Measurements from ENCODE around the gene RPL37A.
"Not testable (repeated sequence)": the region's sequence is repeated elsewhere in the genome, so short reads cannot be mapped to it uniquely, and the experiment has no call there.

RPL37A gene

GRCh38 chr2:216518566-216519119, 20.0 kb downstream of the RPL37A start:
- H3K27ac ChIP-seq (ENCODE audit: low read depth, low read length); H3K27me3 ChIP-seq (ENCODE audit: control insufficient read depth, insufficient read depth, low read length); H3K4me3 ChIP-seq (ENCODE audit: low read depth, low read length); H3K9me3 ChIP-seq (ENCODE audit: control insufficient read depth, insufficient read depth, low read depth, low read length); H3K4me1 ChIP-seq (ENCODE audit: control insufficient read depth, insufficient read depth, low read length); H3K9ac ChIP-seq (ENCODE audit: low read length): not testable (repeated sequence)
- peaks cover 16% of the 10 kb centered on the region; the same call in 1 of the 2 replicates for H3K36me3 ChIP-seq (ENCODE audit: control insufficient read depth, insufficient read depth, low read length)

GRCh38 chr2:216519154-216519762, 20.6 kb downstream of the RPL37A start:
- Histone ChIP-seq H3K4me1 (ENCODE audit: control insufficient read depth, insufficient read depth, low read length) (no peaks in the 10 kb centered on the region), H3K9ac (ENCODE audit: low read length) (no peak overlapping the region), H3K4me3 (ENCODE audit: low read depth, low read length) (no peak overlapping the region), H3K27me3 (ENCODE audit: control insufficient read depth, insufficient read depth, low read length) (no peaks in the 10 kb centered on the region), H3K9me3 (ENCODE audit: control insufficient read depth, insufficient read depth, low read depth, low read length) (no peaks in the 10 kb centered on the region), H3K36me3 (ENCODE audit: control insufficient read depth, insufficient read depth, low read length) (peaks cover 16% of the 10 kb centered on the region; the same call in 1 of the 2 replicates), H3K27ac (ENCODE audit: low read depth, low read length) (no peak overlapping the region)

- H3K36me3 ChIP-seq (ENCODE audit: control insufficient read depth, insufficient read depth, low read length): peaks cover 16% of the 10 kb centered on the region; the same call in 1 of the 2 replicates
- H3K27ac ChIP-seq (ENCODE audit: low read depth, low read length): no peak overlapping the region
- no peaks in the 10 kb centered on the region for H3K4me1 ChIP-seq (ENCODE audit: control insufficient read depth, insufficient read depth, low read length)
- no peak overlapping the region for H3K4me3 ChIP-seq (ENCODE audit: low read depth, low read length)
- H3K27me3 ChIP-seq (ENCODE audit: control insufficient read depth, insufficient read depth, low read length): no peaks in the 10 kb centered on the region
- no peaks in the 10 kb centered on the region for H3K9me3 ChIP-seq (ENCODE audit: control insufficient read depth, insufficient read depth, low read depth, low read length)
- H3K9ac ChIP-seq (ENCODE audit: low read length): no peak overlapping the region
Observed at GRCh38 chr2:216520112-216520511, 21.5 kb downstream of the RPL37A start.

- Histone ChIP-seq H3K27me3 (ENCODE audit: control insufficient read depth, insufficient read depth, low read length) (no peaks in the 10 kb centered on the region), H3K9ac (ENCODE audit: low read length) (no peak overlapping the region), H3K4me1 (ENCODE audit: control insufficient read depth, insufficient read depth, low read length) (no peaks in the 10 kb centered on the region), H3K9me3 (ENCODE audit: control insufficient read depth, insufficient read depth, low read depth, low read length) (no peaks in the 10 kb centered on the region), H3K4me3 (ENCODE audit: low read depth, low read length) (no peak overlapping the region), H3K27ac (ENCODE audit: low read depth, low read length) (no peak overlapping the region), H3K36me3 (ENCODE audit: control insufficient read depth, insufficient read depth, low read length) (peaks cover 16% of the 10 kb centered on the region; the same call in 1 of the 2 replicates)
Observed at GRCh38 chr2:216522892-216523502, 24.4 kb downstream of the RPL37A start.

GRCh38 chr2:216525972-216526371, 27.3 kb downstream of the RPL37A start:
- Histone ChIP-seq H3K4me1 (ENCODE audit: control insufficient read depth, insufficient read depth, low read length) (no peaks in the 10 kb centered on the region), H3K4me3 (ENCODE audit: low read depth, low read length) (no peak overlapping the region), H3K36me3 (ENCODE audit: control insufficient read depth, insufficient read depth, low read length) (peaks cover 9% of the 10 kb centered on the region; the same call in 1 of the 2 replicates), H3K9ac (ENCODE audit: low read length) (no peak overlapping the region), H3K9me3 (ENCODE audit: control insufficient read depth, insufficient read depth, low read depth, low read length) (no peaks in the 10 kb centered on the region), H3K27me3 (ENCODE audit: control insufficient read depth, insufficient read depth, low read length) (no peaks in the 10 kb centered on the region), H3K27ac (ENCODE audit: low read depth, low read length) (no peak overlapping the region)

- Histone ChIP-seq H3K4me1 (ENCODE audit: control insufficient read depth, insufficient read depth, low read length) (no peaks in the 10 kb centered on the region), H3K36me3 (ENCODE audit: control insufficient read depth, insufficient read depth, low read length) (peaks cover 2% of the 10 kb centered on the region; the same call in 1 of the 2 replicates), H3K27me3 (ENCODE audit: control insufficient read depth, insufficient read depth, low read length) (no peaks in the 10 kb centered on the region), H3K27ac (ENCODE audit: low read depth, low read length) (no peak overlapping the region), H3K4me3 (ENCODE audit: low read depth, low read length) (no peak overlapping the region), H3K9ac (ENCODE audit: low read length) (no peak overlapping the region), H3K9me3 (ENCODE audit: control insufficient read depth, insufficient read depth, low read depth, low read length) (no peaks in the 10 kb centered on the region)
Observed at GRCh38 chr2:216526939-216527338, 28.3 kb downstream of the RPL37A start.

GRCh38 chr2:216527600-216527999, 29.0 kb downstream of the RPL37A start:
- Histone ChIP-seq H3K4me1 (ENCODE audit: control insufficient read depth, insufficient read depth, low read length) (no peaks in the 10 kb centered on the region), H3K4me3 (ENCODE audit: low read depth, low read length) (no peak overlapping the region), H3K9me3 (ENCODE audit: control insufficient read depth, insufficient read depth, low read depth, low read length) (no peaks in the 10 kb centered on the region), H3K9ac (ENCODE audit: low read length) (no peak overlapping the region), H3K27ac (ENCODE audit: low read depth, low read length) (no peak overlapping the region), H3K36me3 (ENCODE audit: control insufficient read depth, insufficient read depth, low read length) (no peaks in the 10 kb centered on the region), H3K27me3 (ENCODE audit: control insufficient read depth, insufficient read depth, low read length) (no peaks in the 10 kb centered on the region)

GRCh38 chr2:216532562-216532961, 33.9 kb downstream of the RPL37A start:
- H3K4me1 ChIP-seq (ENCODE audit: control insufficient read depth, insufficient read depth, low read length): peaks cover 8% of the 10 kb centered on the region; the same call in 1 of the 2 replicates
- H3K27ac ChIP-seq (ENCODE audit: low read depth, low read length): no peak overlapping the region
- no peaks in the 10 kb centered on the region for H3K9me3 ChIP-seq (ENCODE audit: control insufficient read depth, insufficient read depth, low read depth, low read length)
- no peak overlapping the region for H3K9ac ChIP-seq (ENCODE audit: low read length)
- no peaks in the 10 kb centered on the region for H3K36me3 ChIP-seq (ENCODE audit: control insufficient read depth, insufficient read depth, low read length)
- no peak overlapping the region for H3K4me3 ChIP-seq (ENCODE audit: low read depth, low read length)
- H3K27me3 ChIP-seq (ENCODE audit: control insufficient read depth, insufficient read depth, low read length): no peaks in the 10 kb centered on the region

- H3K36me3 ChIP-seq (ENCODE audit: control insufficient read depth, insufficient read depth, low read length): no peaks in the 10 kb centered on the region
- no peak overlapping the region for H3K4me3 ChIP-seq (ENCODE audit: low read depth, low read length)
- H3K27ac ChIP-seq (ENCODE audit: low read depth, low read length): no peak overlapping the region
- H3K4me1 ChIP-seq (ENCODE audit: control insufficient read depth, insufficient read depth, low read length): peaks cover 8% of the 10 kb centered on the region; the same call in 1 of the 2 replicates
- H3K9me3 ChIP-seq (ENCODE audit: control insufficient read depth, insufficient read depth, low read depth, low read length): no peaks in the 10 kb centered on the region
- H3K9ac ChIP-seq (ENCODE audit: low read length): no peak overlapping the region
- H3K27me3 ChIP-seq (ENCODE audit: control insufficient read depth, insufficient read depth, low read length): no peaks in the 10 kb centered on the region
Observed at GRCh38 chr2:216533609-216534008, 35.0 kb downstream of the RPL37A start.

- Histone ChIP-seq H3K9me3 (ENCODE audit: control insufficient read depth, insufficient read depth, low read depth, low read length) (no peaks in the 10 kb centered on the region; the same call in 1 of the 2 replicates), H3K36me3 (ENCODE audit: control insufficient read depth, insufficient read depth, low read length) (no peaks in the 10 kb centered on the region)
Observed at GRCh38 chr2:216534809-216535208, 36.2 kb downstream of the RPL37A start.

GRCh38 chr2:216535454-216535995, 36.9 kb downstream of the RPL37A start:
- Histone ChIP-seq H3K4me1 (ENCODE audit: control insufficient read depth, insufficient read depth, low read length) (peaks cover 10% of the 10 kb centered on the region; the same call in 1 of the 2 replicates), H3K4me3 (ENCODE audit: low read depth, low read length) (no peak overlapping the region), H3K9ac (ENCODE audit: low read length) (no peak overlapping the region), H3K27me3 (ENCODE audit: control insufficient read depth, insufficient read depth, low read length) (no peaks in the 10 kb centered on the region), H3K27ac (ENCODE audit: low read depth, low read length) (no peak overlapping the region), H3K9me3 (ENCODE audit: control insufficient read depth, insufficient read depth, low read depth, low read length) (no peaks in the 10 kb centered on the region; the same call in 1 of the 2 replicates), H3K36me3 (ENCODE audit: control insufficient read depth, insufficient read depth, low read length) (no peaks in the 10 kb centered on the region)

More at GRCh38 chr2:216534809-216535208, 36.2 kb downstream of the RPL37A start:
- Histone ChIP-seq H3K27ac (ENCODE audit: low read depth, low read length) (no peak overlapping the region), H3K27me3 (ENCODE audit: control insufficient read depth, insufficient read depth, low read length) (no peaks in the 10 kb centered on the region), H3K9ac (ENCODE audit: low read length) (no peak overlapping the region), H3K4me1 (ENCODE audit: control insufficient read depth, insufficient read depth, low read length) (peaks cover 8% of the 10 kb centered on the region; the same call in 1 of the 2 replicates), H3K4me3 (ENCODE audit: low read depth, low read length) (no peak overlapping the region)

Data from HUES6 (cell line).